HepG2 (cell line): Measurements from ENCODE around the gene ODC1.

ENCODE experiments used
- HDAC2 ChIP-seq: sonication (generic); formaldehyde crosslinking; IDR thresholded peaks from 2 replicates; pipeline ENCODE4 v1.4.0; 2020; ENCODE audit warnings: missing genetic modification reagents
- KAT2B ChIP-seq: fragments of 150-350 bp; IDR thresholded peaks from 2 replicates; pipeline ENCODE4 v1.6.1; 2014; ENCODE audit warnings: low read depth, low read length, borderline replicate concordance
- MEIS2 ChIP-seq: sonication (generic); formaldehyde crosslinking; IDR thresholded peaks from 2 replicates; pipeline ENCODE4 v1.9.0; 2021; ENCODE audit warnings: mild to moderate bottlenecking, missing genetic modification reagents
- SAFB2 ChIP-seq: sonication (generic); formaldehyde crosslinking; IDR thresholded peaks from 2 replicates; pipeline ENCODE4 v1.5.1; 2020; ENCODE audit warnings: missing genetic modification reagents, low read depth, mild to moderate bottlenecking, borderline replicate concordance
- SP2 ChIP-seq: sonication (generic); formaldehyde crosslinking; IDR thresholded peaks from 2 replicates; pipeline ENCODE4 v1.5.1; 2020; ENCODE audit warnings: mild to moderate bottlenecking, missing genetic modification reagents
- YY1 ChIP-seq: IDR thresholded peaks from 2 replicates; pipeline ENCODE4 v1.6.1; 2011; ENCODE audit warnings: low read length, low read depth, moderate library complexity, mild to moderate bottlenecking; ENCODE audit not compliant: insufficient read depth, insufficient replicate concordance
- ZMAT5 ChIP-seq: sonication (generic); formaldehyde crosslinking; IDR thresholded peaks from 2 replicates; pipeline ENCODE4 v1.5.0; 2020; ENCODE audit warnings: mild to moderate bottlenecking, low read depth, missing genetic modification reagents, borderline replicate concordance
- ZNF274 ChIP-seq: sonication (generic); formaldehyde crosslinking; IDR thresholded peaks from 2 replicates; pipeline ENCODE4 v1.5.1; 2020; ENCODE audit warnings: mild to moderate bottlenecking, missing genetic modification reagents
- ZNF292 ChIP-seq: sonication (generic); formaldehyde crosslinking; IDR thresholded peaks from 2 replicates; pipeline ENCODE4 v1.8.1; 2022; ENCODE audit warnings: mild to moderate bottlenecking, low read depth, missing genetic modification reagents, borderline replicate concordance
- ZNF574 ChIP-seq: sonication (generic); formaldehyde crosslinking; IDR thresholded peaks from 2 replicates; pipeline ENCODE4 v1.4.0; 2020; ENCODE audit warnings: missing genetic modification reagents
- TF ChIP-seq, protein P1 (sequence below): sonication (generic); formaldehyde crosslinking; IDR thresholded peaks from 2 replicates; pipeline ENCODE4 v1.4.0; 2020; ENCODE audit warnings: missing genetic modification reagents, borderline replicate concordance
- TF ChIP-seq, protein P2 (sequence below): IDR thresholded peaks from 2 replicates; pipeline ENCODE4 v1.6.1; 2016; ENCODE audit warnings: mild to moderate bottlenecking

GRCh38 chr2:10473121-10473756 lies 25.1 kb upstream of the ODC1 start:
- TF ChIP-seq, protein P1, sequence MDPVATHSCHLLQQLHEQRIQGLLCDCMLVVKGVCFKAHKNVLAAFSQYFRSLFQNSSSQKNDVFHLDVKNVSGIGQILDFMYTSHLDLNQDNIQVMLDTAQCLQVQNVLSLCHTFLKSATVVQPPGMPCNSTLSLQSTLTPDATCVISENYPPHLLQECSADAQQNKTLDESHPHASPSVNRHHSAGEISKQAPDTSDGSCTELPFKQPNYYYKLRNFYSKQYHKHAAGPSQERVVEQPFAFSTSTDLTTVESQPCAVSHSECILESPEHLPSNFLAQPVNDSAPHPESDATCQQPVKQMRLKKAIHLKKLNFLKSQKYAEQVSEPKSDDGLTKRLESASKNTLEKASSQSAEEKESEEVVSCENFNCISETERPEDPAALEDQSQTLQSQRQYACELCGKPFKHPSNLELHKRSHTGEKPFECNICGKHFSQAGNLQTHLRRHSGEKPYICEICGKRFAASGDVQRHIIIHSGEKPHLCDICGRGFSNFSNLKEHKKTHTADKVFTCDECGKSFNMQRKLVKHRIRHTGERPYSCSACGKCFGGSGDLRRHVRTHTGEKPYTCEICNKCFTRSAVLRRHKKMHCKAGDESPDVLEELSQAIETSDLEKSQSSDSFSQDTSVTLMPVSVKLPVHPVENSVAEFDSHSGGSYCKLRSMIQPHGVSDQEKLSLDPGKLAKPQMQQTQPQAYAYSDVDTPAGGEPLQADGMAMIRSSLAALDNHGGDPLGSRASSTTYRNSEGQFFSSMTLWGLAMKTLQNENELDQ (CRISPR knock-in tag): no peak
- no peak for TF ChIP-seq YY1
- TF ChIP-seq SAFB2: no peak
- TF ChIP-seq HDAC2: no peak
- no peak for TF ChIP-seq MEIS2 (CRISPR knock-in tag)
- TF ChIP-seq ZNF274 (CRISPR knock-in tag): no peak
- no peak for TF ChIP-seq SP2 (CRISPR knock-in tag)
- TF ChIP-seq ZMAT5 (CRISPR knock-in tag): no peak
- no peak for TF ChIP-seq KAT2B
- TF ChIP-seq, protein P2, sequence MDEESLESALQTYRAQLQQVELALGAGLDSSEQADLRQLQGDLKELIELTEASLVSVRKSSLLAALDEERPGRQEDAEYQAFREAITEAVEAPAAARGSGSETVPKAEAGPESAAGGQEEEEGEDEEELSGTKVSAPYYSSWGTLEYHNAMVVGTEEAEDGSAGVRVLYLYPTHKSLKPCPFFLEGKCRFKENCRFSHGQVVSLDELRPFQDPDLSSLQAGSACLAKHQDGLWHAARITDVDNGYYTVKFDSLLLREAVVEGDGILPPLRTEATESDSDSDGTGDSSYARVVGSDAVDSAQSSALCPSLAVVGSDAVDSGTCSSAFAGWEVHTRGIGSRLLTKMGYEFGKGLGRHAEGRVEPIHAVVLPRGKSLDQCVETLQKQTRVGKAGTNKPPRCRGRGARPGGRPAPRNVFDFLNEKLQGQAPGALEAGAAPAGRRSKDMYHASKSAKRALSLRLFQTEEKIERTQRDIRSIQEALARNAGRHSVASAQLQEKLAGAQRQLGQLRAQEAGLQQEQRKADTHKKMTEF (CRISPR knock-in tag): no peak
- TF ChIP-seq ZNF292: no peak
- no peak for TF ChIP-seq ZNF574 (CRISPR knock-in tag)
